Activated CD4-positive, alpha-beta T cell treated with anti-CD3 and anti-CD28 coated beads for 4 hours (primary cell): ENCODE results near the gene RIPPLY3.

Source experiments
- DNase-seq, 2 donors: peaks; one replicate each; pipeline ENCODE4 v3.0.0-alpha.2; 2020

The RIPPLY3 gene

DNA sequence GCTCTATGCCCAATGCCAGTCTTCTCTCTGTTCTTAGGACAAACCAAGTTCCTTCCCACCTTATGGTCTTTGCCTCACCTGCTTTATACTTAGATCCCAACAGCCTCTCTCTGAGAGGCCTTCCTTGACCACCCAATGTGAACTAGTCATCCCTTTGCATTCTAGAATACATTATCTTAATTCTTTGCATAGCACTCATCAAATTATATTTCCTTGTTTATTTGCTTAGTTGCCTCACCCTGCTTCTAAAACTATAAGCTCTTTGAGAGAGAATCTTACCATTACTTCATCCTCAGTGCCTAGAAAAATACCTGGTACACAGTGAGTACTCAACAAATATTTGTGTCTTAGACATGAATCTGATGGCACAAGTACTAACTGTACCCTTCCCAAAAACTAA is 58.3 kb downstream of the RIPPLY3 start:
- no peak for DNase-seq

DNA sequence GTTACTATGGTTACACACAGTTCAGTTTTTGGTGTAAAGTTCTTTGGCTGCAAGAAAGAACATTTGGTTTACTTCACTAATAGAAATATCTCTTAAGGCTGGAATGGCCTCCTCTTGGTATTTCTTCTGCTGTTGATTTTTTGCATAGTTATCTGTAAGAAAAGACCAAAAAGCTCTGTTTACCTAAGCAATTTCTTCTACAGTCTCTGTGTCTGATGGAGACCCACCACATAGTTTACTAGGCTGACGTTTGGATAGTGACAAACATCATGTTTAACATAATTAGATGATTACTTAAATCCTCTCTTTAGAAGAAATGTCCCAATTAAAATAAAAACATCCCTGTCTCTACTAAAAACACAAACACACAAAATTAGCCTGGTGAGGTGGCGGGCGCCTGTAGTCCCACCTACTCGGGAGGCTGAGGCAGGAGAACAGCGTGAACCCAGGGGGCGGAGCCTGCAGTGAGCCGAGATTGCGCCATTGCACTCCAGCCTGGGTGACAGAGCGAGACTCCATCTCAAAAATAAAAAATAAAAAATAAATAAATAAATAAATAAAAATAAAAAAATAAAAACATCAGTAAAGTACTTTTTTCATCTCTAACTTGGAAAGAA is 59.2 kb downstream of the RIPPLY3 start:
- no peak for DNase-seq
